H1 (cell line): Measurements from ENCODE around the gene SYT17. TPM values are rescaled to one million over a fixed set of nuclear protein-coding genes. Genes with fewer than 3 reads are reported as not detected.

ENCODE experiments used
- polyA plus RNA-seq, 7 experiments: library from polyadenylated mRNA; depleted of rRNA in 3 of 7; stranded (reverse) in 5 of 7; unstranded in 2 of 7; fragments of >200 nt in 5 of 7; fragments of 200-250 nt in 2 of 7; gene quantifications; 1 replicate in 5 of 7; 2 replicates in 1 of 7; 4 replicates in 1 of 7; pipeline versions ENCODE4 v1.2.1 to v1.2.3, GENCODE V29; 2011 to 2013; ENCODE audit warnings: missing spikeins in 2 of 7, mixed read lengths in 2 of 7
- total RNA-seq: library from RNA; stranded (reverse); fragmentation: NEBNext Ultra II Directional; extraction: Animal tissue kit (Norgen Biotek cat#: 25700); gene quantifications from 2 replicates; pipeline ENCODE4 v1.2.1, GENCODE V29; 2021
- TF ChIP-seq, protein P1 (sequence below): fragments of 300-600 bp; sonication (generic); IDR thresholded peaks from 2 replicates; pipeline ENCODE4 v1.7.1; 2012; ENCODE audit warnings: low read length, moderate library complexity, mild to moderate bottlenecking, inconsistent platforms; ENCODE audit not compliant: insufficient replicate concordance

The SYT17 gene
- total and polyA plus RNA-seq, 2 of the 8 experiments (the other 6 are each of a cell fraction or from before 2014, with no cell fraction given): 5.8 to 18.1 TPM

DNA sequence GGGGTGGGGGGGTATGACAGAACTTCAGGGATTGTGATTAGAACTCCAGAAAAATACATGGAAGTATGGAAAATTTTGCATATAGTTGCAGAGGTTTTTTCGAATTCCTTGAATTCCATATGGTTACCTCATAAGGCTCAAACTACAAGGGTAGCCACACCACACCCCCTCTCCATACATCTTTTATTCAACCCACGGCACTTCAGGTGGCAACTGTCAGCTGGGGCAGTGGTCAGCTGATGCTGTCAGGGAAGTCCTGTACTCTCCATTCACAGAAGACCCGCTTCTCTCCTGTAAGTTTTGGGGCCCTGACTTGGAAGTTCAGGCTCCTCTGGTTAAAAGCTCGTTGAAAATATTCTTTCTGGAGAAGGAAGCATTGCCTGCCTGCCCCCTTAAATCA, 60.0 kb downstream of the SYT17 start (continued):
- TF ChIP-seq, protein P1, sequence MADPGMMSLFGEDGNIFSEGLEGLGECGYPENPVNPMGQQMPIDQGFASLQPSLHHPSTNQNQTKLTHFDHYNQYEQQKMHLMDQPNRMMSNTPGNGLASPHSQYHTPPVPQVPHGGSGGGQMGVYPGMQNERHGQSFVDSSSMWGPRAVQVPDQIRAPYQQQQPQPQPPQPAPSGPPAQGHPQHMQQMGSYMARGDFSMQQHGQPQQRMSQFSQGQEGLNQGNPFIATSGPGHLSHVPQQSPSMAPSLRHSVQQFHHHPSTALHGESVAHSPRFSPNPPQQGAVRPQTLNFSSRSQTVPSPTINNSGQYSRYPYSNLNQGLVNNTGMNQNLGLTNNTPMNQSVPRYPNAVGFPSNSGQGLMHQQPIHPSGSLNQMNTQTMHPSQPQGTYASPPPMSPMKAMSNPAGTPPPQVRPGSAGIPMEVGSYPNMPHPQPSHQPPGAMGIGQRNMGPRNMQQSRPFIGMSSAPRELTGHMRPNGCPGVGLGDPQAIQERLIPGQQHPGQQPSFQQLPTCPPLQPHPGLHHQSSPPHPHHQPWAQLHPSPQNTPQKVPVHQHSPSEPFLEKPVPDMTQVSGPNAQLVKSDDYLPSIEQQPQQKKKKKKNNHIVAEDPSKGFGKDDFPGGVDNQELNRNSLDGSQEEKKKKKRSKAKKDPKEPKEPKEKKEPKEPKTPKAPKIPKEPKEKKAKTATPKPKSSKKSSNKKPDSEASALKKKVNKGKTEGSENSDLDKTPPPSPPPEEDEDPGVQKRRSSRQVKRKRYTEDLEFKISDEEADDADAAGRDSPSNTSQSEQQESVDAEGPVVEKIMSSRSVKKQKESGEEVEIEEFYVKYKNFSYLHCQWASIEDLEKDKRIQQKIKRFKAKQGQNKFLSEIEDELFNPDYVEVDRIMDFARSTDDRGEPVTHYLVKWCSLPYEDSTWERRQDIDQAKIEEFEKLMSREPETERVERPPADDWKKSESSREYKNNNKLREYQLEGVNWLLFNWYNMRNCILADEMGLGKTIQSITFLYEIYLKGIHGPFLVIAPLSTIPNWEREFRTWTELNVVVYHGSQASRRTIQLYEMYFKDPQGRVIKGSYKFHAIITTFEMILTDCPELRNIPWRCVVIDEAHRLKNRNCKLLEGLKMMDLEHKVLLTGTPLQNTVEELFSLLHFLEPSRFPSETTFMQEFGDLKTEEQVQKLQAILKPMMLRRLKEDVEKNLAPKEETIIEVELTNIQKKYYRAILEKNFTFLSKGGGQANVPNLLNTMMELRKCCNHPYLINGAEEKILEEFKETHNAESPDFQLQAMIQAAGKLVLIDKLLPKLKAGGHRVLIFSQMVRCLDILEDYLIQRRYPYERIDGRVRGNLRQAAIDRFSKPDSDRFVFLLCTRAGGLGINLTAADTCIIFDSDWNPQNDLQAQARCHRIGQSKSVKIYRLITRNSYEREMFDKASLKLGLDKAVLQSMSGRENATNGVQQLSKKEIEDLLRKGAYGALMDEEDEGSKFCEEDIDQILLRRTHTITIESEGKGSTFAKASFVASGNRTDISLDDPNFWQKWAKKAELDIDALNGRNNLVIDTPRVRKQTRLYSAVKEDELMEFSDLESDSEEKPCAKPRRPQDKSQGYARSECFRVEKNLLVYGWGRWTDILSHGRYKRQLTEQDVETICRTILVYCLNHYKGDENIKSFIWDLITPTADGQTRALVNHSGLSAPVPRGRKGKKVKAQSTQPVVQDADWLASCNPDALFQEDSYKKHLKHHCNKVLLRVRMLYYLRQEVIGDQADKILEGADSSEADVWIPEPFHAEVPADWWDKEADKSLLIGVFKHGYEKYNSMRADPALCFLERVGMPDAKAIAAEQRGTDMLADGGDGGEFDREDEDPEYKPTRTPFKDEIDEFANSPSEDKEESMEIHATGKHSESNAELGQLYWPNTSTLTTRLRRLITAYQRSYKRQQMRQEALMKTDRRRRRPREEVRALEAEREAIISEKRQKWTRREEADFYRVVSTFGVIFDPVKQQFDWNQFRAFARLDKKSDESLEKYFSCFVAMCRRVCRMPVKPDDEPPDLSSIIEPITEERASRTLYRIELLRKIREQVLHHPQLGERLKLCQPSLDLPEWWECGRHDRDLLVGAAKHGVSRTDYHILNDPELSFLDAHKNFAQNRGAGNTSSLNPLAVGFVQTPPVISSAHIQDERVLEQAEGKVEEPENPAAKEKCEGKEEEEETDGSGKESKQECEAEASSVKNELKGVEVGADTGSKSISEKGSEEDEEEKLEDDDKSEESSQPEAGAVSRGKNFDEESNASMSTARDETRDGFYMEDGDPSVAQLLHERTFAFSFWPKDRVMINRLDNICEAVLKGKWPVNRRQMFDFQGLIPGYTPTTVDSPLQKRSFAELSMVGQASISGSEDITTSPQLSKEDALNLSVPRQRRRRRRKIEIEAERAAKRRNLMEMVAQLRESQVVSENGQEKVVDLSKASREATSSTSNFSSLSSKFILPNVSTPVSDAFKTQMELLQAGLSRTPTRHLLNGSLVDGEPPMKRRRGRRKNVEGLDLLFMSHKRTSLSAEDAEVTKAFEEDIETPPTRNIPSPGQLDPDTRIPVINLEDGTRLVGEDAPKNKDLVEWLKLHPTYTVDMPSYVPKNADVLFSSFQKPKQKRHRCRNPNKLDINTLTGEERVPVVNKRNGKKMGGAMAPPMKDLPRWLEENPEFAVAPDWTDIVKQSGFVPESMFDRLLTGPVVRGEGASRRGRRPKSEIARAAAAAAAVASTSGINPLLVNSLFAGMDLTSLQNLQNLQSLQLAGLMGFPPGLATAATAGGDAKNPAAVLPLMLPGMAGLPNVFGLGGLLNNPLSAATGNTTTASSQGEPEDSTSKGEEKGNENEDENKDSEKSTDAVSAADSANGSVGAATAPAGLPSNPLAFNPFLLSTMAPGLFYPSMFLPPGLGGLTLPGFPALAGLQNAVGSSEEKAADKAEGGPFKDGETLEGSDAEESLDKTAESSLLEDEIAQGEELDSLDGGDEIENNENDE: no peak
